ENCODE results near the gene CRCP.
A peak's percentile ranks its signal among the peaks of the same experiment; 100 is the strongest.
"Not testable (repeated sequence)": the region's sequence is repeated elsewhere in the genome, so short reads cannot be mapped to it uniquely, and the experiment has no call there.

Gene CRCP

DNA sequence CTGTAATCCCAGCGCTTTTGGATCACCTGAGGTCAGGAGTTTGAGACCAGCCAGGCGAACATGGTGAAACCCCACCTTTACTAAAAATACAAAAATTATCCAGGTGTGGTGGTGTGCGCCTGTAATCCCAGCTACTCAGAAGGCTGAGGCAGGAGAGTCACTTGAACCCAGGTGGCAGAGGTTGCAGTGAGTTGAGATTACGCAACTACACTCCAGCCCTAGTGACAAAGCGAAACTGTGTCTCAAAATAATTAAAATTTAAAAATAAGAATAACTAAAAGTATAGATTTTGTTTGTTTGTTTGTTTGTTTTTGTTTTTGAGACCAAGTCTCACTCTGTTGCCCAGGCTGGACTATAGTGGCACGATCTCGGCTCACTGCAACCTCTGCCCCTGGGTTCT lies 41.4 kb downstream of the CRCP start:
- DNase-seq (ENCODE audit: low read depth), result not testable (repeated sequence)

DNA sequence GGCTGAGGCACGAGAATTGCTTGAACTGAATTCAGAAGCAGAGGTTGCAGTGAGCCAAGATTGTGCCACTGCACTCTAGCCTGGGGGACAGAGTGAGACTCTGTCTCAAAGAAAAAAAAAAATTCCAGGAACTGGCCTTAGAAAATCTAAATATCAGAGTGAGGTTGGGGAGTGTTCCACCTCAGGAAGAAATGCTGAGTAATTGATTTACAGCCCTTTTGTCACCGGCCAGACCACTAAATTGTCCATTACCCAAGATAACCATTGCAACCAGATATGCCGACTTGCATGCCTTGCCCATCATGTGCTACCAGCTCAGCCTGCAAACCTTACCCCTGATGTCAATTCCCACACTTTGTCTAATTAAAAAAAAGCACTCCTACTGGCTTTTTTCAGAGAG lies 42.4 kb downstream of the CRCP start:
- DNase-seq (ENCODE audit: low read depth), result no peak

DNA sequence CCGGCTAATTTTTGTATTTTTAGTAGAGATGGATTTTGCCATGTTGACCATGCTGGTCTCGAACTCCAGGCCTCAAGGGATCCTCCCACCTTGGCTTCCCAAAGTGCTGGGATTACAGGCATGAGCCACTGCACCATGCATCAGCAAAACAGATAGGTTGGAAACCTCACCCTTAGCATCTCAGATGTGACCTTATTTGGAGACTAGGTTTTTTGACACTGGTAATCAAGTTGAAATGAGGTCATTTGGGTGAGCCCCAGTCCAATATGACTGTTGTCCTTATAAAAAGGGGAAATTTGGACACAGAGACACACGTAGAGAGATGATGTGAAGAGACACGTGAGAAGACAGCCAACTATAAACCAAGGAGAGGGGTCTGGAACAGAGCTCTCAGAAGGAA lies 48.0 kb downstream of the CRCP start:
- DNase-seq (ENCODE audit: low read depth), result no peak

DNA sequence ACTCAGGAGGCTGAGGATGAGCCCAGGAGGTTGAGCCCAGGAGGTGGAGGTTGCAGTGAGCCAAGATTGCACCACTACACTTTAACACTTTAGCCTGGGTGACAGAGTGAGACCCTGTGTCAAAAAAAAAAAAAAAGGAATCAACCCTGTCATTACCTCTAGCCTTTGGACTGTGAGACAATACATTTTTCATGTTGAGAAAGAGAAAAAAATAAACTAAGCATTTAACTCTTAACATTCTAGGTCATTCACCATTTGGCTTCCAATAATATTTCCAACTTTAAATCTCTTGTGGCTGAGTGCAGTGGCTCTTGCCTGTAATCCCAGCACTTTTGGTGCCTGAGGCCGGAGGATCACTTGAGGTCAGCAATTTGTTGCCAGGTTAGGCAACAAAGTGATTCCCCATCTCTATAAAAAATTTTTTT lies 48.6 kb downstream of the CRCP start:
- DNase-seq (ENCODE audit: low read depth), result no peak

DNA sequence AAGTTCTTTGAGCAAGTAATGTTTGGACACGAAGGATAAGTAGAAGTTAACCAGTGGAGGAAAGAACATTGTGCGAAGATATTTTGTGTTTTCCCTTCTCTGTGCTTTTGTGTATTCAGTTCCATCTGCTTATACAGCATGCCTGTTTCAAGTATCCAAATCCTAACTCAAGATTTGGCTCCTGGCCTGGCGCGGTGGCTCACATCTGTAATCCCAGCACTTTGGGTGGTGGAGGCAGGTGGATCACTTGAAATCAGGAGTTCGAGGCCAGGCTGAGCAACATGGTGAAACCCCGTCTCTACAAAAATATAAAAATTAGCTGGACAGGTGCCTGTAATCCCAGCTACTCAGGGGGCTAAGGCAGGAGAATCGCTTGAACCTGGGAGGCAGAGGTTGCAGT lies 49.7 kb downstream of the CRCP start:
- DNase-seq (ENCODE audit: low read depth), result no peak

DNA sequence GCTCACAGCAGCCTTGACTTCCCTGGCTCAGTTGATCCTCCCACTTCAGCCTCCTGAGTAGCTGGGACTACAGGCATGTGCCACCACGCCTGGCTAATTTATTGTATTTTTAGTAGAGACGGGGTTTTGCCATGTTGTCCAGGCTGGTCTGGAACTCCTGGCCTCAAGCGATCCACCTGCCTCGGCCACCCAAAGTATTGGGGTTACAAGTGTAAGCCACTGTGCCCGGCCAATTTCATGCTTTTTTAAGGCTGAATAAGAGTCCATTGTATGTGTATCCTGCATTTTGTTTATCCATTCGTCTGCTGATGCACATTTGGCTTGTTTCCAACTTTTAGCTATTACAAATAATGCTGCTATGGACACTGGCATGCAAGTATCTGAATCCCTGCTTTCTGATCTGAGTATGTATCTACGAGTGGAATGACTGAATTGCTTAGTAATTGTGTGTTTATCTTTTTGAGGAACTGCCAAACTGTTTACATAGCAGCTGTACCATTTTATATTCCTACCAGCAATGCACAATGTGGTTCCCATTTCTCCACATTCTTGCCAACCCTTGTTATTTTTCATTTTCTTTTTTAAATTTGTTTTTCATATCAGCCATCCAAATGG lies 53.2 kb downstream of the CRCP start:
- peak; percentile 42 for DNase-seq (ENCODE audit: low read depth)

DNA sequence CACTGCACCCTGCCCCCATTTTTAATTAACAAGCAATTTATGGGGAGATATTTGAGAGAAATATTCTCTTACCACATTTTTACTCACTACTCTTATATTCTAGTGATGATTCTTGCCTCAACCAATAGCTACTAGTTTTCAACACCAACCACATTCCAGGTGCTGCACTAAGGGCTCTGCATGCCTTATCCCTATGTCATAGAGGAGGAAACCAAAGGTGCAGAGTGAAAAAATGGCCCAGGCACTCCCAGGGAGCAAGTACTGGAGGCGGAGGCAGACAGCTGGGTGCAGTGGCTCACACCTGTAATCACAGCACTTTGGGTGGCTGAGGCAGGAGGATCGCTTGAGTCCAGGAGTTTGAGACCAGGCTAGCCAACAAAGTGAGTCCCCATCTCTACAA lies 55.0 kb downstream of the CRCP start:
- no peak for DNase-seq (ENCODE audit: low read depth)

DNA sequence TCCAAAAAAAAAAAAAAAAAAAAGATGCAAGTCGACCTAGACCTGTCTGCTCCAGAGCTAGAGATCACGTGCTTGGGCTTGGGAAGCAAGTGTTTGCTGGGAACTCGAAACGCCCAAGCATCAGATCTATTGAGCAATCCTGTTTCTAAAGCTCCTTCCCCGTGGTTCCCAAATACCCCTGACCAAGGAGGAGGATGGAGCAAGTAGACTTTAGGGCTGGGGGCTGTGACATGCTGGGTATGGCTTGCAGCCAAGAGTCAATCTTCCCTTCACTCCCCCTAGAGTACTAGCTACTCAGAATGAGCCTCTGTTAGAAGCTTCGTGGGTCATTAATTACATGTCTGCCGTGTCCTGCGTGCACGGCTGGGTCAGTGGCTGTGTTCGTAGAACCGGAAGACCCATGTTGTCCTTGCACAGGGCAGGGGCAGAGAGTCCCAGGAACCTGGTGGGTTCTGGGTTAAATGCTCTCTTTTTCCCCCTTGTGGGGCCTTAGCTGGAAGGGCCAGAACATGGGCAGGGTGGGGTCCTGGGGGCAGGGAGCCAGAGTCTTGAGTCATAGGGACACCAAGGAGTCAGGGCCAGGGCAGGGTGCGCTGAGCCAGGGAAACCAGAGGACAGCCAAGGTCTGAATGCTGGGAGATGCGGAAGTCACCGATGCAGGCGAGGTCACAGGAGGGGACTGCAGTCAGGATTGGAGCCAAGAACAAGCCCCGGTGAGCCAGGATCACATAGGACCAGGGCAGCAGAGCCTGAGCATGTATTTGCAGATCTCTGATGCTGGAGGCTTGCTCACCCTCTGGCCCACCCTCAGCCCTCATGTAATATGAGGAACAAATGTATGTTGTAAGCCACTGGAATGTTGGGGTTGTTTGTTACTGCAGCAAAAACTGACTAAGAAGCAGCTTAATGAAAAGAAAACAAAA lies 55.9 kb downstream of the CRCP start:
- DNase-seq (ENCODE audit: low read depth), result no peak

DNA sequence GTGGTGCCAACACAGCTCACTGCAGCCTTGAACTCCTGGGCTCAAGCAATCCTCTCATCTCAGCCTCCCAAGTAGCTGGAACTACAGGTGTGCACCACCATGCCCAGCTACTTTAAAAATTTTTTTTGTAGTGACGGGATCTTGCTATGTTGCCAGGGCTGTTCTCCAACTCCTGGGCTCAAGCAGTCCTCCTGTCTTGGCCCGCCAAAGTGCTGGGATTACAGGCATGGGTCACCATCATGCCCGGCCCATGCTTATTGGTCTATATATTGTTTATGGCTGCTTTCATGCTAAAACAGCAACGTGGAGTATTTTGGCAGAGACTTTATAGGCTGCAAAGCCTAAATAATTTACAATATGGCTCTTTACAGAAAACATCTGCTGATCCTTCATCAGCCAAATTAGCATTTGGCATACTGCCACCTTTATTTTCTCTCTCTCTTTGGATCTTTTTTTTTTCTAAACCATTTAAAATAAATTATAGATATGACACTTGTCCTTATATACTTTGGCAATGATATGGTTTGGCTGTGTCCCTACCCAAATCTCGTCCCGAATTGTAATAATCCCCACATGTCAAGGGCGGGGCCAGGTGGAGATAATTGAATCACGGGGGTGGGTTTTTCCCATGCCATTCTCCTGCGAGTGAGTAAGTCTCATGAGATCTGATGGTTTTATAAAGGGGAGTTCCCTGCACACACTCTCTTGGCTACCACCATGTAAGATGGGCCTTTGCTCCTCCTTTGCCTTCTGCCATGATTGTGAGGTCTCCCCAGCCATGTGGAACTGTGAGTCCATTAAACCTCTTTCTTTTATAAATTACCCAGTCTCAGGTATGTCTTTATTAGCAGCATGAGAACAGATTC lies 58.1 kb downstream of the CRCP start:
- not testable (repeated sequence) for DNase-seq (ENCODE audit: low read depth)

DNA sequence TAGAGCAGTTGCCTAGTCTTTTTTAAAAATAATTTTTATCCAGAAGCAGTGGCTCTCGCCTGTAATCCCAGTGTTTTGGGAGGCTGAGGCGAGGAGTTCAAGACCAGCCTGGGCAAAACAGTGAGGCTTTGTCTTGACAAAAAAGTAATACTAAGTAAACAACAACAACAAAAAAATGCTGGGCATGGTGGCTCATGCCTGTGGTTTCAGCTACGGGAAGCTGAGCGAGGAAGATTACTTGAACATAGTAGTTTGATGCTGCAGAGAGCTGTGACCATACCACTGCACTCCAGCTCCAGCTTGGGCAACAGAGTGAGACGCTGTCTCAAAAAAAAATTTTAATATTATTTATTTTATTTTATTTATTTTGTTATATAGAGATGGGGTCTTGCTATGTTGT lies 59.2 kb downstream of the CRCP start:
- DNase-seq (ENCODE audit: low read depth), result no peak

DNA sequence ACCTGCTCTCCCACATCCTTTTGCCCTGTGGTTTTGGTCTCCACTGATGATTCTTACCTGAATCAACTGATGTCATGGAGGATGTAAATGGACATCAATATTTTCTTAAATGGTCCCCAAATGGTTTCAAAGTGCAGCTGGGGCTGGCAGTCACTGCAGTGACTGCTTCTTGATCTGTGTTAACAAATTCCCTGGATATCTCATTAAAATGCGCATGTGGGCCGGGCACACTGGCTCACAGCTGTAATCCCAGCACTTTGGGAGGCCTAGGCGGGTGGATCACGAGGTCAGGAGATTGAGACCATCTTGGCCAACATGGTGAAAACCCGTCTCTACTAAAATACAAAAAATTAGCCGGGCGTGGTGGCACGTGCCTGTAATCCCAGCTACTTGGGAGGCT lies 60.4 kb downstream of the CRCP start:
- not testable (repeated sequence) for DNase-seq (ENCODE audit: low read depth)

DNA sequence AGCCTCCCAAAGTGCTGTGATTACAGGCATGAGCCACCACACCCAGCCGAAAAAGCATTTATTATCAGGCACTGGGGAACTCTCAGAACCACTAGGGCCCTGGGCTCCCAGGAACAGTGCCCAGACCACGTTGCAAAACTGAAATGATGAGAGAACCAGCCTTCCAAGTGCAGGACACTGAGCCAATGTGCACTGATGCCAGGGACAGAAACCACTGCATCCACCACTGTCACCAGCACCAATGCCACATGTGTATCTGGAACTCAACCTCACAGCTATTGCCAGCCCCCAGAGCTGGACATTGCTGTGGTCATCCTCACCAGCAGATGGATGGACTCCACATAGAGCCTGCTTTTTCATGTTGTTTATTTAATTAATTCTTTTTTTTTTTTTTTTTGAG lies 62.3 kb downstream of the CRCP start:
- DNase-seq (ENCODE audit: low read depth), result no peak

DNA sequence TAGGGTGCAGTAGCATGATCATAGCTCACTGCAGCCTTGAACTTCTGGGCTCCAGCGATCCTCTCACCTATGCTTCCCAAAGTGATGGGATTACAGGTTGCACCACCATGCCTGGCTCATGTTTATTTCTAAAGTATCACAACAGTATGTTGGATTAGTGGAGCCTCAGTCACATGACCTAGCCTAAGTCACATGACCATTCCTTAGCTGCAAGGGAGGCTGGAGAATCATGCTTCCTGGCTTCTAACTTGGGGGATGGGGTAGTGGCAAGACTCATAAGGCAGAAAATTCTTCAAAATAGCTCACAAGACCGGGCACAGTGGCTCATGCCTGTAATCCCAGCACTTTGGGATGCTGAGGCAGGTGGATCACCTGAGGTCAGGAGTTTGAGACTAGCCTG lies 63.6 kb downstream of the CRCP start:
- DNase-seq (ENCODE audit: low read depth), result no peak

DNA sequence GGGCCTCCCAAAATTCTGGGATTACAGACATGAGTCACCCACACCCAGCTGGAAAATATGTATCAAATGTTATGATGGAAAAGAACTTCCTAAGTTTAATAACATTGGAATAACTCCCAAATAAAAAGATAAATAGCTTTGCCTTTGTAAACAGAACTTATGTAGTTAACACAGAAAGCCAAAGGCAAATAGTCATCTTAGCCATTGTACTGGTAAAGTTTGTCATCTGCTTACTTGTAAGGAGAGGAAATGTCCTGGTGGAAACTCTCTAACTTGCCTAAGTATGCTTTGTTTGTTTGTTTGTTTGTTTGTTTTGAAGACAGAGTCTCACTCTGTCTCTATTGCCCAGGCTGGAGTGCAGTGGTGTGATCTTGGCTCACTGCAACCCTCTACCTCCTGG lies 66.7 kb downstream of the CRCP start:
- DNase-seq (ENCODE audit: low read depth), result no peak

DNA sequence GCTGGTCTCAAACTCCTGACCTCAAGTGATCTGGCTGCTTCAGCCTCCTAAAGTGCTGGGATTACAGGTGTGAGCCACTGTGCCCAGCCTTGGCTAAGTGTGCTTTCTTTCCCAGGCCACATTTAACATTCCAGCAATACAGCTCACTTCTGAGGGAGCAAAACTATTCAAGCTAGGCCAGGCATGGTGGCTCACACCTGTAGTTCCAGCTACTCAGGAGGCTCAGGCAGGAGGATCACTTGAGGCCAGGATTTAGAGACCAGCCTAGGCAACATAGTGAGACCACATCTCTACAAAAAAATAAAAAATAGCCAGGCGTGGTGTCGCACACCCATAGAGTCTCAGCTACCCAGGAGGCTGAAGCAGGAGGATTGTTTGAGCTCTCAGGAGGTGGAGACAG lies 67.2 kb downstream of the CRCP start:
- DNase-seq (ENCODE audit: low read depth), result no peak

DNA sequence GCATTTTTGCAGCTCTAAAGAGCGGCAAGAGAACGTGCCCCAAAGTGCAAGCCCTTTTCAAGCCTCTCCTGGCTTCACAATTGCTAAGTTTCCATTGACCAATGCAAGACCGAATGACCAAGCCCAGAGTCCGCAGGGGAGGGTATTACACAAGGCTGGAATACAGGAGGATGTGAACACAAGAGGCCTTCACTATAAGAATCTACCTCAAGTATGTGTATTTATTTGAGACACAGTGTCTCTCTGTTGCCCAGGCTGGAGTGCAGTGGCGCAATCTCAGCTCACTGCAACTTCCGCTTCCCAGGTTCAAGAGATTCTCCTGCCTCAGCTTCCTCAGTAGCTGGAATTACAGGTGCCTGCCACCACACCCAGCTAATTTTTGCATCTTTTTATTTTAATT lies 68.3 kb downstream of the CRCP start:
- no peak for DNase-seq (ENCODE audit: low read depth)

DNA sequence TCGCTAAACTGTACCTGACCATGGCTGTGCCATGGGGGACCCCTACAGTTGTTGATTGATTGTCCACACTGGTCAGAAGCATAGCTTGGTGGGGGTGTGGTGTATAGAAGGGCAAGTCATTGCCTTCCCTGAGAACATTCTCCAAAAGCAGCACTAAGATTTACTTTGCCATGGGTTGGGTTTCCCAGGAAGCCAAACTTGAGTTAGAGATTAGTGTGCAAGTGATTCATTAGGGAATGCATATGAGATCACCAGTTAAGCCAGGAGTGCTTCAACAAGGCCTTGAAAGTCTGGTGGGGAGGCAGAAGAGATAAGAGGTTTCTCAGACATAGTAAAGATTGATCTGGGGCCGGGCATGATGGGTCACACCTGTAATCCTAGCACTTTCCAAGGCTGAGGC lies 69.1 kb downstream of the CRCP start:
- peak; percentile 76 for DNase-seq (ENCODE audit: low read depth)

DNA sequence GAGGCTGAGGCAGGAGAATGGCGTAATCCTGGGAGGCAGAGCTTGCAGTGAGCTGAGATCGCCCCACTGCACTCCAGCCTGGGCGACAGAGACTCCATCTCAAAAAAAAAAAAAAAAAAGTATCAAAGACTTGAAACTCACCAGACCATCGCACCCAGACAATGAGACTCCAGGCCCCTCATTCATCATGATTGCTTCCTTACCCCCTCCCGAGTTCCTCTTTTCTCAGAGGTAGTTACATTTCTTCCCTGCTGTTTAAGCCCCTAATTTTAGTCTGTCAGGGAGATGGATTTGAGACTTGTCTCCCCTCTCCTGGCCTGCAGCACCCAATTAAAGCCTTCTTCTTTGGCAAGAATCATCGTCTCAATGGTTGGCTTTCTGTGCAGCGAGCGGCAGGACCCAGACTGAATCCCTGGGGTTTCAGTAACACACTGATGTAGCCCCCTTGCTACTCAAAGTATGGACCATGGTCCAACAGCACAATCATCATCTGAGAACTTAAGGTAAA lies 71.1 kb downstream of the CRCP start:
- no peak for DNase-seq (ENCODE audit: low read depth)

DNA sequence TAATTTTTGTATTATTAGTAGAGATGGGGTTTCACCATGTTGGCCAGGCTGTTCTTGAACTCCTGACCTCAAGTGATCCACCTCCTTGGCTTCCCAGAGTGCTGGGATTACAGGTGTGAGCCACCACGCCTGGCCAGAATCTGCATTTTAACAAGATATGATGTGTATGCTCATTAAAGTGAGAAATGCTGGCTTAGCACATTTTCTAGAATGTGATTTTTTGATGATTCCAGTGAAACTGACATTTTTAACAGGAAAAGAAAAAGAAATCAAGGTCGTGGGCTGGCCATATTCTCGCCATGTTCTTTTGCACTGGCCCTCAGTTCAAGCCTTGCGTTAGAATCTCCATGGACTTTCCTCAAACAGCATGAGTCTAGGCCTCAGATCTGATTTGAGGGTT lies 72.3 kb downstream of the CRCP start:
- DNase-seq (ENCODE audit: low read depth), result no peak

DNA sequence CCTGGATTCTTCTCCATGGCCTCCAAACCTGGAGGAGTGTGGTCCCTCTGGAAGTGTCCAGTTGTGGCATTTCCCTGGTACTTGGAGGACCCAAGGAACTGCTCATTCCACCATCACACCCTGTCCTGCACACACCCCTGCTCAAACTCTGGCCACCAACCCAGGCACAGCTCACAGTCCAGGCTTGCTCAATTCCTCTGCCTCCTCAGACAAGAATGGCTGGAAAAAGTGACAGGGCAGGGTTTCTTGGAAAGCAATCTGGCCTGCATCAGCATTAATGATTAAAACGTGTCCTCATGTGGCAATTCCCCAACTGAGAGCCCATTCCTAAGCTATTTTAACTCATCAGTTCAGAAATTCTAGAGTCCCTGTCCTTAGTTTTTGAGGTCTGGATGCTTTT lies 73.3 kb downstream of the CRCP start:
- peak; percentile 85 for DNase-seq (ENCODE audit: low read depth)

DNA sequence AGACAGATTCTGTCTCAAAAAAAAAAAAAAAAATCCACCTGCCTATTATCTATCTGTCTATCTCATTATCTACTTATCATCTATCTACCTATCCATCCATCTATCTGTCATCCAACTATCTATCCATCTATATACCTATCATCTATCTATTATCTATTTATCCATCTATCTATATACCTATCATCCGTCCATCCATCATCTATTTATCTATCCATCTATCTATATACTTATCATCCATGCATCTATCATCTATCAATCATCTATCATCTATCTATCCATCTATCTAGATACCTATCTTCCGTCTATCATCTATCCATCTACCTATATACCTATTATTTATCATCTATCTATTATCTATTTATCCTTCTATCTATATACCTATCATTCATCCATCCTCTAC lies 74.0 kb downstream of the CRCP start:
- no peak for DNase-seq (ENCODE audit: low read depth)

DNA sequence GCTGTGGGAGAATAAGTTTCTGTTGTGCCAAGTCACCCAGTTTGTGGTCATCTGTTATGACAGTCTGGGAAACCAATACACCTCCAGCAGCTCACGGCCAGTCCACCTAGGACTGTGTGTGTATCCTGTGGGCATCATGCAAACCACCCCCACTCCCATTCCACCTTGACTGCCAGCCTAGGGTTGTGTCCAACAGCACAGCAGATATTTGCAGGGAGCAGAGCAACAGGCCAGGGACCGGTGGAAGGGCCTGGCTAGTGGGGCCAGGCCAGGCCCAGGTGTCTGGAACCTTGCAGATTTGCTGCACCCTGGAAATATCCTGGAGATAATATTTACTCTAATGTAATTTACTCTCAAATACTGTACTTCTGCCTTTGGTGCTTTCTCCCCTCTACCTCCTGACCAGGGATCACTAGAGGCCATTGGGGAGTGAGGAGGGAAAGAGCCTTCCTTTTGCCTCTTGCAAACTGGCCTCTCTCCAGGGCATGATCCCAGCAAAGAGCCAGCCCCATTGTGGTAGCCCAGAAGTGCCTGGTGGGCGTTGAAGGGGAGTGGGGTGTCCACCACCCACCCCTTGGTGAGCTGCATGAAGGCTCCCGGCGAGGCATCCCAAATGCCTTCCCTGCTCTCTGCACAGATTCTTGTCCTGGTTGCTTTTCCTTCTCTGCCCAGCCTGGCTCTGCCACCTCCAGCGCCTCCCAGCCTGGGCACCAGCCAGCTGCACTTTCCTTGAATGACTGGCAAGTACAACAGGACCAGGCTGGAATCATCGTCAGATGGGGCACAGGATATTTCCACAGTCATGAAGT lies 75.3 kb downstream of the CRCP start:
- DNase-seq (ENCODE audit: low read depth), result no peak

Measured in GM04504 (cell line).